GM18873 (cell line): ENCODE results near the gene NRL.

Experiments
- ATAC-seq: cut with Tn5 transposase; IDR thresholded peaks from one replicate; pipeline ENCODE4 v1.9.1; 2021; ENCODE audit warnings: mild to moderate bottlenecking, moderate library complexity, moderate number of reproducible peaks; ENCODE audit not compliant: unreplicated experiment, low FRiP score

Gene NRL

GRCh38 chr14:24100982-24101494 is 13.7 kb downstream of the NRL start:
- ATAC-seq = no peak

- no peak for ATAC-seq
Measured at GRCh38 chr14:24100197-24100981, 14.4 kb downstream of the NRL start.

GRCh38 chr14:24098927-24099813 is 15.6 kb downstream of the NRL start:
- no peak for ATAC-seq

- no peak for ATAC-seq
Measured at GRCh38 chr14:24098229-24098926, 16.4 kb downstream of the NRL start.

GRCh38 chr14:24096545-24097181 is 18.1 kb downstream of the NRL start:
- ATAC-seq = no peak

GRCh38 chr14:24095271-24096068 is 19.3 kb downstream of the NRL start:
- peak; percentile 64 for ATAC-seq

- no peak for ATAC-seq
Measured at GRCh38 chr14:24094841-24095270, 19.9 kb downstream of the NRL start.

GRCh38 chr14:24093901-24094840 is 20.6 kb downstream of the NRL start, which contains the start of gene PCK2:
Gene PCK2 (plus strand): TSS chr14:24094311. CDS start chr14:24094406, 95 bp downstream.
- ATAC-seq = no peak

- ATAC-seq = no peak
Measured at GRCh38 chr14:24093207-24093900, 21.4 kb downstream of the NRL start.

- no peak for ATAC-seq
Measured at GRCh38 chr14:24092505-24093206, 22.1 kb downstream of the NRL start.

- ATAC-seq = no peak
Measured at GRCh38 chr14:24092110-24092504, 22.6 kb downstream of the NRL start.

- ATAC-seq = no peak
Measured at GRCh38 chr14:24089890-24090289, 24.9 kb downstream of the NRL start.

GRCh38 chr14:24088095-24088494 is 26.7 kb downstream of the NRL start:
- no peak for ATAC-seq

GRCh38 chr14:24087004-24087403 is 27.7 kb downstream of the NRL start:
- no peak for ATAC-seq

- no peak for ATAC-seq
Measured at GRCh38 chr14:24086193-24086955, 28.4 kb downstream of the NRL start.

- no peak for ATAC-seq
Measured at GRCh38 chr14:24085215-24085614, 29.5 kb downstream of the NRL start.
